ENCODE results near the gene SFMBT2.

Gene SFMBT2

GRCh38 chr10:7298495-7298894, 112.3 kb downstream of the SFMBT2 start:
- DNase-seq (ENCODE audit: low read depth in 2 of 2) = no peak

- DNase-seq (ENCODE audit: low read depth in 2 of 2) = no peak
These were observed 113.7 kb downstream of the SFMBT2 start for GRCh38 chr10:7297094-7297493.

- DNase-seq (ENCODE audit: low read depth in 2 of 2) = no peak
These were observed 114.2 kb downstream of the SFMBT2 start for GRCh38 chr10:7296648-7297047.

GRCh38 chr10:7296076-7296475, 114.8 kb downstream of the SFMBT2 start:
- DNase-seq (ENCODE audit: low read depth in 2 of 2) = no peak

GRCh38 chr10:7293378-7293920, 117.4 kb downstream of the SFMBT2 start:
- DNase-seq (ENCODE audit: low read depth in 2 of 2) = no peak

GRCh38 chr10:7291487-7292270, 119.2 kb downstream of the SFMBT2 start:
- DNase-seq (ENCODE audit: low read depth in 2 of 2) = no peak

GRCh38 chr10:7288060-7288690, 122.7 kb downstream of the SFMBT2 start:
- no peak for DNase-seq (ENCODE audit: low read depth in 2 of 2)

- DNase-seq (ENCODE audit: low read depth in 2 of 2) = no peak
These were observed 123.5 kb downstream of the SFMBT2 start for GRCh38 chr10:7287377-7287776.

- DNase-seq (ENCODE audit: low read depth in 2 of 2) = no peak
These were observed 125.1 kb downstream of the SFMBT2 start for GRCh38 chr10:7285522-7286322.

- no peak for DNase-seq (ENCODE audit: low read depth in 2 of 2)
These were observed 127.6 kb downstream of the SFMBT2 start for GRCh38 chr10:7283246-7283645.

GRCh38 chr10:7282457-7282856, 128.4 kb downstream of the SFMBT2 start:
- DNase-seq (ENCODE audit: low read depth in 2 of 2) = no peak

- DNase-seq (ENCODE audit: low read depth in 2 of 2) = no peak
These were observed 129.4 kb downstream of the SFMBT2 start for GRCh38 chr10:7281429-7281828.

- DNase-seq (ENCODE audit: low read depth in 2 of 2) = no peak
These were observed 131.5 kb downstream of the SFMBT2 start for GRCh38 chr10:7279303-7279702.

- no peak for DNase-seq (ENCODE audit: low read depth in 2 of 2)
These were observed 133.0 kb downstream of the SFMBT2 start for GRCh38 chr10:7277867-7278266.

- no peak for DNase-seq (ENCODE audit: low read depth in 2 of 2)
These were observed 133.4 kb downstream of the SFMBT2 start for GRCh38 chr10:7277432-7277831.

GRCh38 chr10:7275761-7276440, 134.9 kb downstream of the SFMBT2 start:
- DNase-seq (ENCODE audit: low read depth in 2 of 2) = no peak

GRCh38 chr10:7274293-7274692, 136.5 kb downstream of the SFMBT2 start:
- DNase-seq (ENCODE audit: low read depth in 2 of 2) = no peak

GRCh38 chr10:7272008-7272407, 138.8 kb downstream of the SFMBT2 start:
- no peak for DNase-seq (ENCODE audit: low read depth in 2 of 2)

GRCh38 chr10:7269988-7270387, 140.8 kb downstream of the SFMBT2 start:
- DNase-seq (ENCODE audit: low read depth in 2 of 2) = no peak

- DNase-seq (ENCODE audit: low read depth in 2 of 2) = no peak
These were observed 143.7 kb downstream of the SFMBT2 start for GRCh38 chr10:7267142-7267541.

- DNase-seq (ENCODE audit: low read depth in 2 of 2) = no peak
These were observed 145.3 kb downstream of the SFMBT2 start for GRCh38 chr10:7265396-7266123.
